Hepatic stellate cell (primary cell): Measurements from ENCODE around the gene AGFG1.
A peak's percentile ranks its signal among the peaks of the same experiment; 100 is the strongest.
"Not testable (repeated sequence)": the region's sequence is repeated elsewhere in the genome, so short reads cannot be mapped to it uniquely, and the experiment has no call there.

Experiments
- DNase-seq: peaks from one replicate; pipeline ENCODE4 v3.0.0; 2011; ENCODE audit warnings: low spot score

The AGFG1 gene

DNA sequence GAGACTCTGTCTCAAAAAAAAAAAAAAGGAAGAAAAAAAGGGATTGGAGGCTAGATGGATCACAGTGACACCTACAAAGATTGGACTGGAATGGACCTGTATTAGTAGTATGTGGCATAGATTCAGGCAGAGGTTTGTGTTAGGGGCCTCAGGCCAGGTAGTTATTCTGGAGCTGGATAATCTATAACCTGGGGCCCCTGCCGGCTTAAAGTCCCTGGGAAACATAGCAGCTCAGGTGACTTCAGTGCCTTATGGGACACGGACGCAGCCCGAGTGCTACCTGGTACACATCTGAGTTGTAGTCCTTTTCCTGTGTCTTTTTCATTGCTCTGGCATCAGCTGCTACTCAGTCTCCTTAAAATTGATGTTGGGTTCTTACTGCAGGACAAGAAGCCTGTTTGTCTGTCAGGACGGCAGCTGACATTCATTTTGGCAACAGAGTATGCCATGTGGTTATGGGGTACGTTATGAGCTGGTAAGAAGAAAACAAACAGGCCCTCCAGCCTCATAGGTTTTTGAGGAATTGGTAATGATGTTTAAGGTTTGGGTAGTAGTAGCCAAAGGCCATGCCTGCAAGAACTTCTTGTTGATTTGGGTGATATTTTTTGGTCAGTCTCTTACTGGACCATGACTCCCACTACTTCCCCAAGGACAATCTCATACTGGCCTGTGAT, 27.8 kb downstream of the AGFG1 start:
- no peak for DNase-seq

DNA sequence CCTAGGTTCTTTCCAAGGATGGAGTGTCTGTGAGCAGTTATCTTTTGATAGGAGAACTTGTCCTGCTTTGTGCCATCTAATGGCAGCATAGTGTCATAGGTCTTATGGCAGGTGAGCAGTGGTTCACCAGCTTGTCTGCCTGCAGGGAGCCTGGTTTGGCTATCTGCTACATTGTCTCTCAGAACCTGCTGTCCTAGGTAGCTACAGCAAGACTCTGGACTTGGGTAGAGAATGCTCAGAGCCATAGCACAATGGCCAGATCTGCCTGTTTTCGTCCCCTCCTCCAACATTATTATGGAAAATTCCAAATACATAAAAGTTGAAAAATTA, 28.3 kb downstream of the AGFG1 start:
- no peak for DNase-seq

GRCh38 chr2:227503433-227504406, 31.8 kb downstream of the AGFG1 start:
- peak; percentile 38 for DNase-seq

GRCh38 chr2:227504700-227505099, 32.7 kb downstream of the AGFG1 start:
- no peak for DNase-seq

- DNase-seq: no peak
Observed at GRCh38 chr2:227506456-227506855, 34.5 kb downstream of the AGFG1 start.

GRCh38 chr2:227507963-227508362, 36.0 kb downstream of the AGFG1 start:
- DNase-seq: no peak

GRCh38 chr2:227509076-227509475, 37.1 kb downstream of the AGFG1 start:
- no peak for DNase-seq

- DNase-seq: no peak
Observed at GRCh38 chr2:227509824-227510619, 38.1 kb downstream of the AGFG1 start.

GRCh38 chr2:227510620-227510958, 38.6 kb downstream of the AGFG1 start:
- no peak for DNase-seq

DNA sequence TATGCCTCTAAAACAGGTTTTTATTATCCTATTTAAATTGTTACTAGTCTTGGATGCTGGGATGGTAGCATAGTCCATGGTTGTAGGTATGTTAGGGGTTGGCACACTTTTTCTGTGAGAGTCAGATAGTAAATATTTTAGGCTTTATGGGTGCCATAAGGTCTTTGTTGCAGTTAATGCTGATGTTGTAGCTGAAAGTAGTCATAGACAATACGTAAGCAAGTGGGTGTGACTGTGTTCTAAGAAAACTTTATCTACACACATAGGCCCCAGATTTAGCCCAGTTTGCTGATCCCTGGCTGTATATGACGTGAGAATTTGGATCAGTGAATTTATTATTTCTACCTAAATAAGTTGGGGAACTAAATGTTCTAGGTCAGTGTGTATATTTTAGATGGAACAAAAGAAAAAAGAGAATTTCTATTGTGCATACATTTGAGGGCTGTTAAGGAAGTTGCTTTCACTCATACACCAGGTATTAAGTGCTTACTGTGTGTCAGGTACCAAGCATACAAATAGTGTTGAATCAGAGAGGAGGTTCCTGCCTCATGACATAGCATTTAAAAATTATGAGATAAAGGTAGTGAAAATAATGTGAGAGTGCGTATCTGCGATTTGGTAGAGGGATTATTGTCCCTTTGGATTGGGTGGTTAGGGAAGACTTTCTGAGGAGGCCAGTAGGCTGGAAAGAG, 39.4 kb downstream of the AGFG1 start:
- no peak for DNase-seq

DNA sequence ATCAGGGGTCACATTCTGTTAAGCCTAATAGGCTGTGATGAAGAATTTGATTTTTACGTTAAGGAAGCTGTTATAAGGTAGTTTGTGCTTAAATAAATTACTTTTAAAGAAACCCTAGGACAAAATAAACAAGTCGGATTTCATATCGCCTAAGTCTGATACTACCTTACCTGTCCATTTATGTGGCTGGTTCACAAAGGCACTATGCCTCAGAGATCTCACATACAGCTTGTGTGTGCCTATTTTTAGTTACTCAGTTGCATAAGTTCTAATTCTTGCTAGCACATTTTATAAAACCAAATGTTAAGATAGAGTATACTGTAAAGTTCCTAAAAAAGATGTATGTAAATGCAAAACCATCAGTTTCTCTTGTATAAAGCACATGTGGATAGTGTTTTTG, 40.0 kb downstream of the AGFG1 start:
- no peak for DNase-seq

DNA sequence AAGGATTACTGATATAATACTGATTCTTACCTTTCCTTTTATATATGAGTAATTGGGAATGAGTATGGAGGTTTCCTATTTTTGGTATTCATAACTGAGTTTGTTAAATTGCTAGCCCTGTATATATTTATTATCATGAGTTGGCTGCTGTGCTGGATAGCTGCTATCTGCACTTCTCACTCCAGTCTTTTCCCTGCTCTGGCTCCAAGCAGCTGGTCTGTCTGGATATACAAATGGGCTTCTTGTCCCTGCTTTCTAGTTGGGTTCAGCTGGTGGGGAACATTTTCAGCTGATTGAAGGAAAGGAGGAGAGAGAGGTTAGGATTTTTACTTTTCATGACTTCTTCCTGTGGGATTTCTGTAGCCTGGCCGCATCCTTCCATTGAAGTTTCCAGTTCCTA, 41.2 kb downstream of the AGFG1 start:
- no peak for DNase-seq

- DNase-seq: no peak
Observed at GRCh38 chr2:227515742-227516141, 43.8 kb downstream of the AGFG1 start.

- no peak for DNase-seq
Observed at GRCh38 chr2:227517724-227518123, 45.8 kb downstream of the AGFG1 start.

- not testable (repeated sequence) for DNase-seq
Observed at GRCh38 chr2:227518278-227518865, 46.4 kb downstream of the AGFG1 start.

DNA sequence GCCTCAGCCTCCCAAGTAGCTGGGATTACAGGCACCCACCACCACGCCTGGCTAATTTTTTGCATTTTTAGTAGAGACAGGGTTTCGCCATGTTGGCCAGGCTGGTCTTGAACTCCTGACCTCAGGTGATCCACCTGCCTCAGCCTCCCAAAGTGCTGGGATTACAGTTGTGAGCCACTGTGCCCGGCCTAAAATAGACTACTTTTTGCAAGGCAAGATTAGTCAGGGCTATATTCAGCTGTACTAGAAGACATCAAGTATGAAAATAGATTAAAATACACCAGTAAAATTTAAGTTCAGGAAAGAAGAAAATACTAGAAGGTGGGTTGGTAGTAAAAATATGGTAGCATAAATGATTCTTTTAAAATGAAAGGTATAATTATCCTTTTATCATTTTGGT, 49.2 kb downstream of the AGFG1 start:
- not testable (repeated sequence) for DNase-seq

DNA sequence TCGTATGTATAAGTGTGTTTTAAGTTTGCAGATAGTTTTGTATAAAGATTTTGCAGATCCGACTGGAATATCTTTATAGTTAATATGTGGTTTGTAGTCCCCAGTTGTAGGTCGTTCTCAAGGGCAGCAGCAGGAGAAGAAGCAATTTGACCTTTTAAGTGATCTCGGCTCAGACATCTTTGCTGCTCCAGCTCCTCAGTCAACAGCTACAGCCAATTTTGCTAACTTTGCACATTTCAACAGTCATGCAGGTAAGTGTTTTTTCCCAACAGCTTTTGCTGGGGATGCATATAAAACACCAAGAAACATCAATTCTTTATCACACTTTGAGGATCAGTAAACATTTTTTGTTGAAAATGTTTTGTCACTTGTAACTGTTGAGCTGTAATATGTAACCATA, 52.7 kb downstream of the AGFG1 start:
- DNase-seq: no peak

- DNase-seq: no peak
Observed at GRCh38 chr2:227527351-227527750, 55.4 kb downstream of the AGFG1 start.

GRCh38 chr2:227528803-227529202, 56.8 kb downstream of the AGFG1 start:
- no peak for DNase-seq

GRCh38 chr2:227529871-227530270, 57.9 kb downstream of the AGFG1 start:
- no peak for DNase-seq

DNA sequence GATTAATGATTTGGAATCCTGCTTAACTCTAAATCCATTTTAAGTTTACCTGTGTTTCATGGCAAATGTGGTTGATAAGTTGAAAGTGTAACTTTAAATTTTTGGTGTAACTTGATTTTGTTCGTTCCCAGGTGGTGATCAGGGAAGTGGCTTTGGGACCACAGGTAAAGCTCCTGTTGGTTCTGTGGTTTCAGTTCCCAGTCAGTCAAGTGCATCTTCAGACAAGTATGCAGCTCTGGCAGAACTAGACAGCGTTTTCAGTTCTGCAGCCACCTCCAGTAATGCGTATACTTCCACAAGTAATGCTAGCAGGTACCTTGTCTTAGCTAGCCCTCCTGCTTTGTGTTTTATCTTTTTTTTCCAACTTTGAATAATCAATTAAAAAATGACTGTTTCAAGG, 62.8 kb downstream of the AGFG1 start:
- no peak for DNase-seq

DNA sequence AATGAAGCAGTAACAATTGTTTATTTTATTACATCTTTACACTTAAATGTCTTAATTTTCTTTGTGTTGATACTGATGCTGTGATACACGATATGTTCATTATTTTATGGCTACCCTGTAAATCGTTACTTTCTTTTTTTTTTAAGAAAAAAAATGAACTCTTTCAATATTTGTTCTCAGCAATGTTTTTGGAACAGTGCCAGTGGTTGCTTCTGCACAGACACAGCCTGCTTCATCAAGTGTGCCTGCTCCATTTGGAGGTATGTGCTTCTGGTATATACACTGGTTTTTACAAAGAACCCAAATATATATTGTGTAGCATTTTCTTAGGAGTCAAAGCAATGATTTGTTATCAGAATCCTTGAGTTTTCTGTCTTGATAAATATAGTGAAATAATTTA, 64.5 kb downstream of the AGFG1 start:
- no peak for DNase-seq
